GM19043 (cell line): ENCODE measurements around the gene PTP4A2.
A peak's percentile ranks its signal among the peaks of the same experiment; 100 is the strongest.

Experiments used
- ATAC-seq: cut with Tn5 transposase; IDR thresholded peaks from one replicate; pipeline ENCODE4 v1.9.1; 2021; ENCODE audit warnings: low read depth; ENCODE audit not compliant: unreplicated experiment

The PTP4A2 gene

GRCh38 chr1:31938184-31938975, at the start of gene PTP4A2:
PTP4A2 (minus strand) TSS chr1:31938368; CDS start chr1:31919065, 19,303 bp downstream.
- ATAC-seq, result peak; percentile 63

DNA sequence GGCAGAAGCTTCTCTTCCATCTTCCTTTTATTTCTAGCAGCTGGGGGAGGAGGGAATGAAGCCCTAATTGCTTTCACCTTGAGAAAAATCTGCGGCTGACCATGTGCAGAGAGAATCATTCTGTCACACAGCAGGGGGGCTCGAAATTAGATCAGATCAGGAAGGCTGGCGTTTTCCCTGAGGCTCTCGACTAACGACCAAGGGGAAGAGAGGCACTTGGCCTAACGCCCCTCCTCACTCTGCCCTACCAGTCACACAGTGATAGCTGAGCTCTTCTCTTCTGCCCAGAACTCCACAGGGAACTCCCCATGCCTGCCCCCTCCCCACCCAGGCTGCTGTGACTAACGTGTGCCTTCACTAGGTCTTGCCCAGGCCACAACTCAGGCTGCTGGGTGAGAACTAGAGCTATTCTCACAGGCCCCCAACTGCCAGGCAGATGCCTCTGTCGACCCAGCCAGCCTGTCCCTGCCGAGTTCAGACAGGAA, 49.0 kb upstream of the PTP4A2 start:
- ATAC-seq, result no peak

DNA sequence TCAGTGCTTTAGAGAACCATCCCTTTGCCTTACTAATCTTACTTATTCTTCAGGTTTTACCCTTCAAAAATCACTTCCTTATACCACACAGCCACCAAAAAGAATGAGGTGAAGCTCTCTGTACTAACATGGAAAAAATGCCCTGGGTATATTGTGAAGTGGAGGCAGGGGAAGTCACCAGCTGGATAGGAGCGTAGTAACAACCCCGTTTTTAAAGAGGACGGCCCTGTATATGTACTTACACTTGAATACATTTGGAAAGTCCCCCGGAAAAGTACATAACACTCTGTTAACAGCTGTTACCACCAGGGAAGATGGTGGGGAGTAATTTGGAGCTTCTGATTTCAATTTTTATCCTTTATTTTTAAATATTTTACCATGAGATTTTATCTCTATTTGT, 47.3 kb upstream of the PTP4A2 start:
- no peak for ATAC-seq

GRCh38 chr1:31984419-31985347, 46.5 kb upstream of the PTP4A2 start:
- no peak for ATAC-seq

- no peak for ATAC-seq
These were observed 43.8 kb upstream of the PTP4A2 start for GRCh38 chr1:31981972-31982371.

GRCh38 chr1:31981456-31981839, 43.3 kb upstream of the PTP4A2 start:
- ATAC-seq, result no peak

GRCh38 chr1:31980835-31981455, 42.8 kb upstream of the PTP4A2 start:
- ATAC-seq, result no peak

- no peak for ATAC-seq
These were observed 40.8 kb upstream of the PTP4A2 start for GRCh38 chr1:31978843-31979400.

DNA sequence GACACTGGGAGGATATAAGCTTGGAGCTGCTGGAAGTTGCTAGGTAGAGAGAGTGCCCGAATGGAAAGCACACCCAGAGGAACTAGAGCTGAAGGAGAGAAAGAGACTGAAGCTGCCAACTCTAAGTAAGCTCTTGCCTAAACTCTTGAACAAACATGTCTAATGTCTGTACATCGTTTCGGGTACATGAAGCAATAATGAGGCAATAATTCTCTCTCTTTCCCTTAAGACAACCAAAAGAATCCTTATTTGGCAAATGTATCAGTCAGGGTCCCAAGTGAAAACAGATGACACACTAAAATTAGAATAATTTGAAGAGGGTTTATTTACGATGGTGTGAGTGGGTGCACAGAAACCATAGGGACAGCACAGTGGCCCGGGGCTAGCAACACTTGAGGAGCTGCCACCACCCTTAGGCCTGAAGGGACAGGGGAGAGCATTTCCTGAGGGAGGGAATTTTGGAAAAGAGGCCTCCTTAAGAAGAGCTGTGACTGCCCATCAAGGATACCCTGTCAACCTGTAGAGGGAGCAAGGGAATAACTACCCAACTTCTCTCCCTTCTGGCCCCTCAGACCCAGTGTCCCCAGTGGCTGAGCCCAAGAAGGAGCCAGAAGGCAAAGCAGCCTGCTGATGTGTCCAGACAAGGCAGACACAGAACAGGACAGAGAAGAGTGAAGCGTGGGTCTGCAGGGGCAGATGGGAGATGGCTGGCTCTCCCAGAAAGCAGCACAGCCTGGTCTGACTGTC, 39.4 kb upstream of the PTP4A2 start:
- no peak for ATAC-seq

DNA sequence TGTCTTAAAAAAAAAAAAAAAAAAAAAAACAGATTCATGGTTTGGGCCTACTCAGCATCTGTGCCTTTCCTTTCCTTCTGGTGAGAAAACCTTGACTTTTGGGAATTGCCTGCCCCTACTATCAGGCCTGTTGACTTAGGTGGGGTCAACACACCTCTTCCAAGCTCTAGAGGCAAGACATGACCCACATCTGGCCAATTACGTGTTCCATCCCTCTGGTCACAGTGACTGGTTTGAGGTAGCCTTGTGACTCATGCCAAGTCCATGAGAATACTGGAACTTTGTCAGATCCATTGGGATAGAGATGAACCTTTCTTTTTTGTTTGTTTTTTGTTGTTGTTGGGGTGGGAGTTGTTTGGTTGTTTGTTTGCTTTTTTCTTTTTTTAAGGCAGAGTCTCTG, 38.2 kb upstream of the PTP4A2 start:
- no peak for ATAC-seq

DNA sequence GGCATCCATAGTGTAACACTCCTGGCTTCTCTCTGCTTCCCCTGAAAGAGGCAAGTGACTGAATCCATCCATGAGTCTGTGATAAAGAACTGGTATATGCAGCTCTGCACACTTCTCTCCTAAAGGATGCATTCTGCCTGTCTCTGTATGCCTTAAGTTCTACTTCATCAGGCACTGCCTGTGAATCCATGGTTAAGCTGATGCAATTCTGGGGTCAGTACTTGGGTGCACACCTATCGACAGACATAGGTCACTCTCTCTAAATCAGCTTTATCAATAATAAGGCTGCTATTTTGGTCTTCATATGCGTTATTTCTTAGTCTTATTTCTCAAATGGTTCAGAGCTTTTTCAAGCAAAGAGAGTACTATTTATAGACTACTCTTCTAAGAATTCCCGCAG, 32.7 kb upstream of the PTP4A2 start:
- ATAC-seq, result no peak

GRCh38 chr1:31961536-31961935, 23.4 kb upstream of the PTP4A2 start:
- no peak for ATAC-seq

DNA sequence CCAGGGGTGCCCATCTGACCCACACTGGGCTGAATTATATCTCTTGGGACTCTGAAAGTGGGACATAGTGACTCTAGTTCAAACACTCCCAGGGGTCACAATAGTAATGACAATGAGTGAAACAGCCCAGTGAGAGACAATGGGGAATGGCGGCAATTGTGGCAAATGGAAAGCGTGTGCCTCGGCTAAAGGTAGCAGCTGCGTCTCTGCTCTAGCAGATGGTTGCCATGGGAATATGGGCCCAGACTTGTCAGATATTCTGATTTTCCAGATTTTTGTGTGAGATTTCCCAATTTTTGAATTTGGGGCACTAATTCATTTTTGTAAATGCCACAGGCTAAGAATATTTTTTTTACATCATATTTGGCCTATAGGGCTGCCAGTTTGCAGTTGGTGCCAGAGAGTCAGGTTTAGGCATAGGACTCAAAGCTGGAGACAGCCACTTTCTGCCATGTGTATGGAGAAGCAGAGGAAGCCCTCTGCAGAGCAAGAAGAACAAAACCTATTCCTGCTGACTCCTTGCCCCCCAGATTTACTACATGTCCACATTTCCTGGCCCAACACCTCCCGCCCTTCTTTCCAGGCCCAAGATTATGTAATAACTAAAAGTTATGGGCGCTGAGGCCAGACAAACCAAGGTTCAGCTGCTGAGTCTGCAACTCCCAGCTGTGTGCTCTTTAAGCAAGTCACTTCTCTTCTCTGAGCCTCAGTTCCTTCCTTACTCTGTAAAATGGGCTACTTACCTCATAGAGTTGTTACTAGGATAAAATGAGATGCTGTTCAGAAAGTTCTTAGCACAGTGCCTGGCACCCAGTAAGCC, 21.6 kb upstream of the PTP4A2 start:
- no peak for ATAC-seq

- ATAC-seq, result no peak
These were observed 19.8 kb upstream of the PTP4A2 start for GRCh38 chr1:31957701-31958674.

- ATAC-seq, result peak; percentile 82
These were observed 18.0 kb upstream of the PTP4A2 start for GRCh38 chr1:31955917-31956736.

GRCh38 chr1:31954607-31955283, 16.6 kb upstream of the PTP4A2 start:
- ATAC-seq, result no peak

GRCh38 chr1:31952825-31953220, 14.7 kb upstream of the PTP4A2 start:
- no peak for ATAC-seq
